HG03460 (cell line): ENCODE measurements around the gene PTS.

Source experiments
- ATAC-seq: cut with Tn5 transposase; IDR thresholded peaks from one replicate; pipeline ENCODE4 v1.9.1; 2021; ENCODE audit not compliant: unreplicated experiment

The PTS gene

DNA sequence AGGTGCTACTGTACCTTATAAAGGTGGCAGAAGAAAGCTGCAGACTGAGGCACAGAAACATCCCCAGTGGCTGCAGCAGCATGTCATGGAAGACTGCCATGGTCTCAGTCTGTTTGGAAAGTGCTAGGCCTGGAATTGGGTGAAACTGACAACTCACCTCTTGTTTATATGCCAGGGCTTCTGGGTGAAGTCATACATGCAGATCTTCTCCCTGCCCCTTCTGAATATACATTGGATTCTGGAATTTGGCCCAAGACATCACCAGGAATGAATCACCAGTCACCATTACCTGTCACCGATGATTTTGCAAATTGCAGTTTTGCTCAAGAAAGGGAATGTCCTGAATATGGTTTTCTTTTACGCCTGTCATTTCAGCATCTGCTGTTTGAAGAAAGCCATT is 34.3 kb downstream of the PTS start, which contains the start of gene PLET1:
PLET1 (minus strand) TSS at position 371 of the 400 bp plus-strand sequence; CDS start at position 100, 271 bp downstream.
- no peak for ATAC-seq

- ATAC-seq = no peak
Measured at GRCh38 chr11:112265659-112266409, 39.6 kb downstream of the PTS start.

DNA sequence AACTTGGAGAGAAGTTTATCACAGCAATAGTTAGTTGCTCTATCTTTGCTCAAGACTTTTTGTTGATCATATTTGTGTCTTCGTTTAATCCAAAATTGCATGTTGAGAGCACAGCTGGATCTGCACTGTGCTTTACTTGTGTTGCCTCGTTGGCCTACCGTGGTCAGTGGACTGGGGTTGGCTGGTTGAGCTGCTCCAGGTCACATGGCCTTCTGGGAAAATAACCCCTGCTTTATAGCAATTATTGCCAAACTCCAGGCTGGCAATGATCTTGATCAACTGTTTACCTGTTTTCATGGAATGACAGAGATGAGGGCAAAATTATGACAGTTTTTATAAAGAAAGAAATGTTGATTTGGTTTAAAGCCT is 40.2 kb downstream of the PTS start:
- ATAC-seq = no peak

GRCh38 chr11:112267188-112267591 is 41.0 kb downstream of the PTS start:
- no peak for ATAC-seq

GRCh38 chr11:112268406-112268805 is 42.2 kb downstream of the PTS start:
- no peak for ATAC-seq

GRCh38 chr11:112269139-112269538 is 42.9 kb downstream of the PTS start:
- no peak for ATAC-seq

- ATAC-seq = no peak
Measured at GRCh38 chr11:112270551-112271180, 44.4 kb downstream of the PTS start.

GRCh38 chr11:112271242-112271641 is 45.0 kb downstream of the PTS start:
- no peak for ATAC-seq

DNA sequence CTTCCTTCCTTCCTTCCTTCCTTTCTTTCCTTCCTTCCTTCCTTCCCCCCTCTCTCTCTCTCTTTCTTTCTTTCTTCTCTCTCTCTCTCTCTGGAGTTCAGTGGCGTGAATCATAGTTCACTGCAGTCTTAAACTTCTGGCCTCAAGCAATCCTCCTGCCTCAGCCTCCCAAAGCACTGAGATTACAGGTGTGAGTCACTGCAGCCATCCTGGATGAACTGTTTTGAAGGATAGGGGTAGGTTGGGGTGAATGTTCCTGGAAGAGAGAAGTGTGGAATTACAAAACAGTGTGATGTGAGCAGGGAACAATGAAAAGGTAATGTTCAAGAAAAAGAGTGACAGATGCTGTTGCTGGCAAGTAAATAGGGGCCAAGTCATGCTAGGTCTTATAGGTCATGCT is 46.8 kb downstream of the PTS start:
- no peak for ATAC-seq

GRCh38 chr11:112274007-112274783 is 48.0 kb downstream of the PTS start:
- no peak for ATAC-seq

DNA sequence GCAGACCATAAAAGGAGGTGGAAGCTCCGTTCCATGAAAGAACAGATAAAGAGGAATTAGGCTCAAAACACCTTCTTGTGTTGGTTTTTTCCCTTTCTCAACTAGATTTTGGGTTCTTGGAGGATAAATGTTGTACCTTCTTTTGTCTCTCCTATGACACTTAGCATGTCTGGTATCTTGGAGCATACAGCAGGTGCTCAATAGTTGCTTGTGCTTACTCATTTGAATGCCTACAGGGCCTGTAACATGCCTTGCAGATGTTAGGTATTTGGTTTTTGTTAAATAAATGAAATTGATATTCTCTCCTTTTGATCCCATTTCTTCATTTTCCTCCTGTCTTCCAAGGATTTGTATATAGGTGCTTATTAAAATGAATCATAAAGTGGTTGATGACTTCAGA is 50.8 kb downstream of the PTS start:
- ATAC-seq = no peak

- ATAC-seq = no peak
Measured at GRCh38 chr11:112277941-112278340, 51.7 kb downstream of the PTS start.

- ATAC-seq = no peak
Measured at GRCh38 chr11:112278803-112279202, 52.6 kb downstream of the PTS start.

- peak; percentile 46 for ATAC-seq
Measured at GRCh38 chr11:112279901-112280267, 53.7 kb downstream of the PTS start.

GRCh38 chr11:112280268-112281126 is 54.3 kb downstream of the PTS start:
- peak; percentile 76 for ATAC-seq

GRCh38 chr11:112281726-112282125 is 55.5 kb downstream of the PTS start:
- ATAC-seq = no peak
